CD14-positive monocyte (primary cell): ENCODE results near the gene RCC1. TPM values are rescaled to one million over a fixed set of nuclear protein-coding genes. Genes with fewer than 3 reads are reported as not detected.
"Not testable (repeated sequence)": the region's sequence is repeated elsewhere in the genome, so short reads cannot be mapped to it uniquely, and the experiment has no call there.

Source experiments
- DNase-seq, 3 donors: peaks; one replicate each; pipeline ENCODE4 v3.0.0-alpha.2; 2011 to 2022
- H2AFZ ChIP-seq: 2 replicates; pipeline ENCODE4 v1.6.0; 2012; ENCODE audit warnings: mild to moderate bottlenecking, low read depth, low read length, inconsistent platforms; ENCODE audit not compliant: insufficient read depth, poor library complexity, severe bottlenecking
- H3K27ac ChIP-seq, 2 donors: 1 replicate in 1 of 2; 2 replicates in 1 of 2; pipeline ENCODE4 v1.5.1; 2012 to 2013; ENCODE audit warnings: low read length in 2 of 2, control low read depth in 1 of 2, inconsistent platforms in 1 of 2, low read depth in 1 of 2, mild to moderate bottlenecking in 1 of 2
- H3K27me3 ChIP-seq, 2 donors: one replicate each; pipeline versions ENCODE4 v1.6.0 to v1.6.1; 2011 to 2013; ENCODE audit warnings: low read length in 2 of 2; ENCODE audit not compliant: control insufficient read depth in 2 of 2, insufficient read depth in 2 of 2
- H3K36me3 ChIP-seq, 2 donors: replicated peaks in 1 of 2; 1 replicate in 1 of 2; 2 replicates in 1 of 2; pipeline versions ENCODE4 v1.5.1 to v1.6.1; 2012 to 2013; ENCODE audit warnings: low read length in 2 of 2, control low read depth in 1 of 2, inconsistent platforms in 1 of 2, mild to moderate bottlenecking in 1 of 2; ENCODE audit not compliant: insufficient read depth in 2 of 2, control insufficient read depth in 1 of 2
- H3K4me1 ChIP-seq, 2 donors: 1 replicate in 1 of 2; 2 replicates in 1 of 2; pipeline versions ENCODE4 v1.5.1 to v1.6.1; 2012 to 2013; ENCODE audit warnings: low read length in 2 of 2, control low read depth in 1 of 2, inconsistent platforms in 1 of 2, mild to moderate bottlenecking in 1 of 2, moderate library complexity in 1 of 2; ENCODE audit not compliant: insufficient read depth in 2 of 2, control insufficient read depth in 1 of 2
- H3K4me2 ChIP-seq: replicated peaks from 2 replicates; pipeline ENCODE3; 2012; ENCODE audit warnings: low read length, moderate library complexity, mild to moderate bottlenecking; ENCODE audit not compliant: poor library complexity, severe bottlenecking; ENCODE audit errors: extremely low read depth
- H3K4me3 ChIP-seq, 3 experiments: fragments of 200-600 bp in 1 of 3; sonication (generic) in 1 of 3; replicated peaks in 1 of 3; 1 replicate in 2 of 3; 2 replicates in 1 of 3; pipeline ENCODE4 v1.5.1; 2011 to 2013; ENCODE audit warnings: low read length in 3 of 3, mild to moderate bottlenecking in 3 of 3, control low read depth in 2 of 3, low read depth in 2 of 3, inconsistent platforms in 1 of 3, moderate library complexity in 1 of 3
- H3K79me2 ChIP-seq: 2 replicates; pipeline ENCODE4 v1.6.0; 2012; ENCODE audit warnings: mild to moderate bottlenecking, control low read depth, inconsistent platforms, low read length, moderate library complexity; ENCODE audit not compliant: insufficient read depth
- H3K9ac ChIP-seq: 2 replicates; pipeline ENCODE4 v1.6.0; 2017; ENCODE audit warnings: low read length, mild to moderate bottlenecking; ENCODE audit not compliant: insufficient read depth, poor library complexity, severe bottlenecking
- H3K9me3 ChIP-seq, 2 donors: replicated peaks in 1 of 2; 1 replicate in 1 of 2; 2 replicates in 1 of 2; pipeline versions ENCODE4 v1.5.1 to v1.6.1; 2012 to 2013; ENCODE audit warnings: low read length in 2 of 2, control low read depth in 1 of 2; ENCODE audit not compliant: control insufficient read depth in 1 of 2, insufficient read depth in 1 of 2
- H4K20me1 ChIP-seq: 2 replicates; pipeline ENCODE4 v1.6.0; 2012; ENCODE audit warnings: mild to moderate bottlenecking, low read length, control low read depth, moderate library complexity; ENCODE audit not compliant: insufficient read depth
- H3K27ac Mint-ChIP-seq, 7 donors: one replicate each; pipeline ENCODE4 v1.8.0; 2020; ENCODE audit warnings: mild to moderate bottlenecking in 7 of 7, mixed read lengths in 7 of 7, moderate library complexity in 6 of 7, inconsistent platforms in 2 of 7
- H3K27me3 Mint-ChIP-seq, 3 donors: one replicate each; pipeline ENCODE4 v1.8.0; 2021 to 2022; ENCODE audit warnings: low read depth in 3 of 3, mild to moderate bottlenecking in 3 of 3, mixed read lengths in 3 of 3, moderate library complexity in 3 of 3, inconsistent platforms in 1 of 3
- H3K36me3 Mint-ChIP-seq, 2 donors: one replicate each; pipeline ENCODE4 v1.8.0; 2020; ENCODE audit warnings: mixed read lengths in 2 of 2, inconsistent platforms in 1 of 2, mild to moderate bottlenecking in 1 of 2
- H3K4me1 Mint-ChIP-seq: one replicate; pipeline ENCODE4 v1.8.0; 2020; ENCODE audit warnings: mild to moderate bottlenecking, mixed read lengths
- H3K4me3 Mint-ChIP-seq, 2 donors: one replicate each; pipeline ENCODE4 v1.8.0; 2020; ENCODE audit warnings: mild to moderate bottlenecking in 2 of 2, mixed read lengths in 2 of 2, moderate library complexity in 1 of 2
- H3K9me3 Mint-ChIP-seq, 7 donors: one replicate each; pipeline ENCODE4 v1.8.0; 2020 to 2022; ENCODE audit warnings: mixed read lengths in 7 of 7, mild to moderate bottlenecking in 6 of 7, moderate library complexity in 6 of 7, inconsistent platforms in 2 of 7
- WGBS: methylation state at CpG from one replicate; pipeline ENCODE4 v1.1.5; 2013; ENCODE audit warnings: missing lambda C conversion rate; ENCODE audit not compliant: insufficient coverage; 5-methylcytosine and 5-hydroxymethylcytosine counted together
- intact Hi-C, 2 donors: fragments of 100-400 bp; cut with micrococcal nuclease; formaldehyde crosslinking; loops; one replicate each; pipeline versions ENCODE4 v1.15.0 to v1.15.1; 2023
- polyA plus RNA-seq, 3 donors: library from polyadenylated mRNA; depleted of rRNA in 1 of 3; unstranded in 2 of 3; stranded (reverse) in 1 of 3; fragments of 300-500 nt in 2 of 3; fragments of >200 nt in 1 of 3; fragmentation: Illumina TruSeq in 2 of 3; gene quantifications; 1 replicate in 2 of 3; 2 replicates in 1 of 3; pipeline ENCODE4 v1.2.3, GENCODE V29; 2012 to 2021
- TF ChIP-seq, protein P1 (sequence below): fragments of 200-600 bp; IDR thresholded peaks from one replicate; pipeline ENCODE4 v1.8.0; 2022; ENCODE audit warnings: antibody characterized with exemption, mild to moderate bottlenecking

The RCC1 gene
- polyA plus RNA-seq, 3 donors, result 8.7 to 10.6 (median 10.1) TPM

DNA sequence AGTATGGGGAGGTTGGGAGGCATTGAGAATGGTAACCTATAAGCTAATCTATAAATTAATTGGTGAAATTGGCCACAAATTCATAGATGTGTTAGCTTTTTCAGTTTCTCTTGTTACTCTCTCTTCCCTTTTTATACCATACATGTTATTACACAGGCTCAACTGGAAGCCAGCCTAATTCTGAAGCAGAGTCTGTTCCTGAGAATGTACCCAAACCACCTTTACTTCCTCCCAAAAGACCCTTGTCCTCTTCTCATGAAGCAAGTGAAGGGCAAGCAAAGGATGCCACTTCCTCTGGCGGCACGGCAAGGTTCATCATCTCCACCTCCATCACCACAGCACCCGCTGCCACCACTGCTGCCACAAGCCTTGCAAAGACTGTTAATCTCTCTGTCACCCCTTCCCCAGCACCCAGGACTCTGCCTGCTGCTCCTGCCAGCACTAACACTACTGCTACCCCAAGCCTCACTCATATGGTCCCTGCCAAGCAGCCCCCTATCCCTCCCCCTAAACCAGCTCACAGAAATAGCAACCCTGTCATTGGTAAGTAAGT lies 39.5 kb upstream of the RCC1 start:
- no peaks in the 10 kb centered on the region for H3K9me3 Mint-ChIP-seq
- TF ChIP-seq, protein P1, sequence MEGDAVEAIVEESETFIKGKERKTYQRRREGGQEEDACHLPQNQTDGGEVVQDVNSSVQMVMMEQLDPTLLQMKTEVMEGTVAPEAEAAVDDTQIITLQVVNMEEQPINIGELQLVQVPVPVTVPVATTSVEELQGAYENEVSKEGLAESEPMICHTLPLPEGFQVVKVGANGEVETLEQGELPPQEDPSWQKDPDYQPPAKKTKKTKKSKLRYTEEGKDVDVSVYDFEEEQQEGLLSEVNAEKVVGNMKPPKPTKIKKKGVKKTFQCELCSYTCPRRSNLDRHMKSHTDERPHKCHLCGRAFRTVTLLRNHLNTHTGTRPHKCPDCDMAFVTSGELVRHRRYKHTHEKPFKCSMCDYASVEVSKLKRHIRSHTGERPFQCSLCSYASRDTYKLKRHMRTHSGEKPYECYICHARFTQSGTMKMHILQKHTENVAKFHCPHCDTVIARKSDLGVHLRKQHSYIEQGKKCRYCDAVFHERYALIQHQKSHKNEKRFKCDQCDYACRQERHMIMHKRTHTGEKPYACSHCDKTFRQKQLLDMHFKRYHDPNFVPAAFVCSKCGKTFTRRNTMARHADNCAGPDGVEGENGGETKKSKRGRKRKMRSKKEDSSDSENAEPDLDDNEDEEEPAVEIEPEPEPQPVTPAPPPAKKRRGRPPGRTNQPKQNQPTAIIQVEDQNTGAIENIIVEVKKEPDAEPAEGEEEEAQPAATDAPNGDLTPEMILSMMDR, result no peak
- no peak for DNase-seq
- Histone ChIP-seq H3K4me2 (no peak overlapping the region), H3K9me3 (no peaks in the 10 kb centered on the region), H2AFZ (no peak overlapping the region), H3K9ac (no peak overlapping the region), H3K27ac (no peak overlapping the region), H3K36me3 (peaks cover 29 to 79% of the 10 kb centered on the region in 2 donors), H3K79me2 (no peaks in the 10 kb centered on the region), H3K27me3 (no peaks in the 10 kb centered on the region), H3K4me1 (no peaks in the 10 kb centered on the region), H4K20me1 (no peaks in the 10 kb centered on the region), H3K4me3 (no peak overlapping the region)
- intact Hi-C loops, result no loop called here
- H3K4me3 Mint-ChIP-seq, result no peak overlapping the region
- H3K4me1 Mint-ChIP-seq, result no peaks in the 10 kb centered on the region
- H3K27me3 Mint-ChIP-seq, result peaks cover 0 to 2% (median 0%) of the 10 kb centered on the region in 3 donors
- 95% methylated on average over 2 of the region's 3 CpGs for WGBS
- peaks cover 46 to 61% of the 10 kb centered on the region in 2 donors for H3K36me3 Mint-ChIP-seq
- H3K27ac Mint-ChIP-seq, result peak overlapping the region in 1 of 7 donors; percentile 26

DNA sequence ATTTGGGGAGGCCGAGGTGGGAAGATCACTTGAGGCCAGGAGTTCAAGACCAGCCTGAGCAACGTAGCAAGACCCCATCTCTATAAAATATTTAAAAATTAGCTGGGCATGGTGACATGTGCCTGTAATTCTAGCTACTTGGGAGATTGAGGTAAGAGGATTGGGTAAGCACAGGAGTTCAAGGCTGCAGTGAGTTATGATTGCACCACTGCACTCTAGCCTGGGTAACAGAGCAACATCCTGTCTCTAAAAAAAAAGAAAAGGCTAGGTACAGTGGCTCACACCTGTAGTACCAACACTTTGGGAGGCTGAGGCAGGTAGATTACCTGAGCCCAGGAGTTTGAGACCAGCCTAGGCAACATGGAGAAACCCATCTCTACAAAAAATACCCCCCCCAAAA lies 35.7 kb upstream of the RCC1 start:
- Histone ChIP-seq H3K36me3 (peaks cover 33 to 76% of the 10 kb centered on the region in 2 donors), H4K20me1 (no peaks in the 10 kb centered on the region), H3K79me2 (no peaks in the 10 kb centered on the region), H2AFZ (no peak overlapping the region), H3K4me2 (no peak overlapping the region), H3K4me3 (no peak overlapping the region), H3K9ac (no peak overlapping the region), H3K4me1 (no peaks in the 10 kb centered on the region), H3K9me3 (no peaks in the 10 kb centered on the region), H3K27ac (no peak overlapping the region), H3K27me3 (no peaks in the 10 kb centered on the region)
- intact Hi-C loops, result no loop called here
- Mint-ChIP-seq H3K9me3 (peaks cover 0 to 1% (median 0%) of the 10 kb centered on the region in 7 donors), H3K27ac (peak overlapping the region in 2 of 7 donors; percentile 16 to 63), H3K36me3 (peaks cover 39 to 61% of the 10 kb centered on the region in 2 donors), H3K4me3 (no peak overlapping the region), H3K4me1 (no peaks in the 10 kb centered on the region), H3K27me3 (peaks cover 0 to 2% (median 0%) of the 10 kb centered on the region in 3 donors)
- DNase-seq, result no peak
- TF ChIP-seq, protein P1, result no peak
- WGBS, result no CpG with 5 or more reads among the region's 2 CpGs

DNA sequence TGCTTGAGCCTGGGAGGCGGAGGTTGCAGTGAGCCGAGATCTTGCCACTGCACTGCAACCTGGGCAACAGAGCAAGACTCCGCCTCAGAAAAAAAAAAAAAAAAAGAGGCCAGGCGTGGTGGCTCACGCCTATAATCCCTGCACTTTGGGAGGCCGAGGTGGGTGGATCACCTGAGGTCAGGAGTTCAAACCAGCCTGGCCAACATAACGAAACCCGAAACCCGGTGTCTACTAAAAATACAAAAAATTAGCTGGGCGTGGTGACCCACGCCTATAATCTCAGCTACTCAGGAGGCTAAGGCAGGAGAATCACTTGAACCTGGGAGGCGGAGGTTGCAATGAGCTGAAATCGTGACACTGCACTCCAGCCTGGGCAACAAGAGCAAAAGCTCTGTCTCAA lies 26.3 kb upstream of the RCC1 start:
- H3K27me3 Mint-ChIP-seq, H3K4me3 ChIP-seq, DNase-seq, H4K20me1 ChIP-seq, H3K4me1 ChIP-seq, H3K4me1 Mint-ChIP-seq, H2AFZ ChIP-seq, H3K27me3 ChIP-seq, intact Hi-C loops, H3K9me3 Mint-ChIP-seq, H3K4me3 Mint-ChIP-seq, H3K4me2 ChIP-seq, H3K9me3 ChIP-seq, H3K9ac ChIP-seq, H3K27ac ChIP-seq, H3K79me2 ChIP-seq: not testable (repeated sequence)
- H3K27ac Mint-ChIP-seq, result peak overlapping the region in 2 of 7 donors; percentile 13 to 15
- H3K36me3 ChIP-seq, result peaks cover 55 to 84% of the 10 kb centered on the region in 2 donors
- H3K36me3 Mint-ChIP-seq, result peaks cover 60 to 79% of the 10 kb centered on the region in 2 donors
- 99% methylated on average over 10 of the region's 13 CpGs for WGBS
